OCI-LY3 (cell line): ENCODE data around the gene GNB5.
"Not testable (repeated sequence)": the region's sequence is repeated elsewhere in the genome, so short reads cannot be mapped to it uniquely, and the experiment has no call there.

ENCODE experiments used
- H2AFZ ChIP-seq: fragments of 200-600, 300-600 bp; shearing (Covaris generic); 2 replicates; pipeline ENCODE4 v1.6.0; 2014; ENCODE audit warnings: antibody characterized with exemption, low read depth, low read length
- H3K27ac ChIP-seq: fragments of 200-600, 300-600 bp; sonication (generic); 2 replicates; pipeline ENCODE4 v1.5.1; 2014; ENCODE audit warnings: mild to moderate bottlenecking, low read length, moderate library complexity, mixed read lengths
- H3K27me3 ChIP-seq: fragments of 200-600, 300-600 bp; sonication (generic); 2 replicates; pipeline ENCODE4 v1.6.1; 2014; ENCODE audit warnings: low read depth, low read length, mixed read lengths
- H3K36me3 ChIP-seq: fragments of 200-600, 300-600 bp; sonication (generic); replicated peaks from 2 replicates; pipeline ENCODE3; 2014; ENCODE audit warnings: low read depth, low read length, mixed read lengths
- H3K4me1 ChIP-seq: fragments of 300-600, 200-600 bp; sonication (generic); 2 replicates; pipeline ENCODE4 v1.6.1; 2014; ENCODE audit warnings: low read length, mixed read lengths
- H3K4me2 ChIP-seq: fragments of 200-600, 300-600 bp; sonication (generic); 2 replicates; pipeline ENCODE4 v1.6.1; 2014; ENCODE audit warnings: low read length, mixed read lengths
- H3K4me3 ChIP-seq: fragments of 300-600, 200-600 bp; sonication (generic); 2 replicates; pipeline ENCODE4 v1.5.1; 2014; ENCODE audit warnings: antibody characterized with exemption, mild to moderate bottlenecking, low read length, moderate library complexity
- H3K79me2 ChIP-seq: fragments of 300-600, 200-600 bp; shearing (Covaris generic); 2 replicates; pipeline ENCODE4 v1.6.1; 2014; ENCODE audit warnings: mild to moderate bottlenecking, low read length, mixed read lengths
- H3K9ac ChIP-seq: fragments of 300-600, 200-600 bp; shearing (Covaris generic); 2 replicates; pipeline ENCODE4 v1.6.0; 2014; ENCODE audit warnings: mild to moderate bottlenecking, low read length, moderate library complexity
- H3K9me3 ChIP-seq: fragments of 200-600, 300-600 bp; shearing (Covaris generic); 2 replicates; pipeline ENCODE4 v1.6.1; 2014; ENCODE audit warnings: low read length, mixed read lengths; ENCODE audit not compliant: insufficient read depth
- H4K20me1 ChIP-seq: fragments of 200-600, 300-600 bp; sonication (generic); 2 replicates; pipeline ENCODE4 v1.6.1; 2016; ENCODE audit warnings: low read length, mixed read lengths; ENCODE audit not compliant: insufficient read depth
- EZH2phosphoT487 ChIP-seq: fragments of 200-600 bp; shearing (Covaris generic); IDR thresholded peaks from 2 replicates; pipeline ENCODE4 v1.6.1; 2018; ENCODE audit warnings: antibody characterized with exemption, mixed run types, low read depth
- TF ChIP-seq, protein P1 (sequence below): fragments of 200-600, 300-600 bp; sonication (generic); IDR thresholded peaks from 2 replicates; pipeline ENCODE4 v1.5.1; 2014; ENCODE audit warnings: antibody characterized with exemption, low read length, low read depth

GNB5 gene

DNA sequence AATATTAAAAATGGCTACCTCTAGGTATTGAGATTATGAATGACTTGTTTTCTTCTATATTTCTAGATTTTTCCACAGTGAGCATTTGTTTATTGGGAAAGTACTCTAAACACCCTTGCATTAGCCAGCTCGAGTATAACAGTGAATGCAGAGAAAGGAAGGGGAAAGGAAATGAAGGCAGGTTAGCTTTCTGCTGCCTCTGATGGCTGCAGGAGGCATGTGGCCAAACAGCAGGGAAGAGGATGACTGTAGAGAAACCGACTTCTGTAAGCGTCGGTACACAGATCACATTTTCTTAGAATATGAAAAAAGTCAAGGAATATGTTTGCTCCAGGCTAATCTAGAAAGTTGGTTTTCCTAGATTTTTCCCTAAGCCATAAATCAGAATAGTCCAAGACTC lies 19.8 kb downstream of the GNB5 start:
- Histone ChIP-seq H3K27me3 (no peaks in the 10 kb centered on the region), H3K79me2 (peaks cover 37% of the 10 kb centered on the region), H3K9ac (no peak overlapping the region), H2AFZ (no peak overlapping the region), H3K4me2 (no peak overlapping the region), H4K20me1 (peaks cover 16% of the 10 kb centered on the region), H3K9me3 (no peaks in the 10 kb centered on the region), H3K27ac (no peak overlapping the region), H3K4me3 (no peak overlapping the region), H3K4me1 (no peaks in the 10 kb centered on the region), H3K36me3 (peaks cover 2% of the 10 kb centered on the region)
- TF ChIP-seq, protein P1, sequence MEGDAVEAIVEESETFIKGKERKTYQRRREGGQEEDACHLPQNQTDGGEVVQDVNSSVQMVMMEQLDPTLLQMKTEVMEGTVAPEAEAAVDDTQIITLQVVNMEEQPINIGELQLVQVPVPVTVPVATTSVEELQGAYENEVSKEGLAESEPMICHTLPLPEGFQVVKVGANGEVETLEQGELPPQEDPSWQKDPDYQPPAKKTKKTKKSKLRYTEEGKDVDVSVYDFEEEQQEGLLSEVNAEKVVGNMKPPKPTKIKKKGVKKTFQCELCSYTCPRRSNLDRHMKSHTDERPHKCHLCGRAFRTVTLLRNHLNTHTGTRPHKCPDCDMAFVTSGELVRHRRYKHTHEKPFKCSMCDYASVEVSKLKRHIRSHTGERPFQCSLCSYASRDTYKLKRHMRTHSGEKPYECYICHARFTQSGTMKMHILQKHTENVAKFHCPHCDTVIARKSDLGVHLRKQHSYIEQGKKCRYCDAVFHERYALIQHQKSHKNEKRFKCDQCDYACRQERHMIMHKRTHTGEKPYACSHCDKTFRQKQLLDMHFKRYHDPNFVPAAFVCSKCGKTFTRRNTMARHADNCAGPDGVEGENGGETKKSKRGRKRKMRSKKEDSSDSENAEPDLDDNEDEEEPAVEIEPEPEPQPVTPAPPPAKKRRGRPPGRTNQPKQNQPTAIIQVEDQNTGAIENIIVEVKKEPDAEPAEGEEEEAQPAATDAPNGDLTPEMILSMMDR, result no peak
- TF ChIP-seq EZH2phosphoT487, result no peak

- H3K27ac ChIP-seq, H2AFZ ChIP-seq, H3K4me1 ChIP-seq, H3K9ac ChIP-seq, H3K4me3 ChIP-seq, H3K4me2 ChIP-seq, H3K36me3 ChIP-seq, H3K9me3 ChIP-seq, H3K27me3 ChIP-seq: not testable (repeated sequence)
- H4K20me1 ChIP-seq, result peaks cover 10% of the 10 kb centered on the region
- H3K79me2 ChIP-seq, result peaks cover 41% of the 10 kb centered on the region
Measured at GRCh38 chr15:52170199-52170598, 21.0 kb downstream of the GNB5 start.

GRCh38 chr15:52165494-52166131 lies 25.6 kb downstream of the GNB5 start:
- H3K4me2 ChIP-seq, H3K27ac ChIP-seq, H4K20me1 ChIP-seq, H3K4me3 ChIP-seq, H3K9ac ChIP-seq, H3K4me1 ChIP-seq, H2AFZ ChIP-seq, H3K9me3 ChIP-seq, H3K27me3 ChIP-seq: not testable (repeated sequence)
- Histone ChIP-seq H3K36me3 (peaks cover 12% of the 10 kb centered on the region), H3K79me2 (peaks cover 35% of the 10 kb centered on the region)

DNA sequence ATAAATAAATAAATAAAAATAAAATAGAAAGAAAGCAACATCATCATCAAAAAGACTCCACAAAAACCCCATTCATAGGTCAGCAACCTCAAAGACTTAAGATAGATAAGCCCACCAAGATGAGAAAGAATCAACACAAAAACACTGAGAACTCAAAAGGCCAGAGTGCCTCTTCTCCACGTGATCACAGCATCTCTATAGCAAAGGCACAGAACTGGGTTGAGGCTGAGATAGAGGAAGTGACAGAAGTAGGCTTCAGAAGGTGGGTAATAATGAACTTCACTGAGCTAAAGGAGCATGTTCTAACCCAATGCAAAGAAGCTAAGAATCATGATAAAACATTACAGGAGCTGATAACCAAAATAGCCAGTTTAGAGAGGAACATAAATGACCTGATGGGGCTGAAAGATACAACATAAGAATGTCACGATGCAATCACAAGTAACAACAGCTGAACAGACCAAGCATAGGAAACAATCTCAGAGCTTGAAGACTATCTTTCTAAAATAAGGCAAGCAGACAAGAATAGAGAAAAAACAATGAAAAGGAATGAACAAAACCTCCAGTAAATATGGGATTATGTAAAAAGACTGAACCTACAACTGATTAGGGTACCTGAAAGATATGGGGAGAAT lies 26.4 kb downstream of the GNB5 start:
- no peaks in the 10 kb centered on the region for H3K27me3 ChIP-seq
- H3K4me1 ChIP-seq, result 0 out of 2 replicates have a peak, but pooled peaks cover 4% of the 10 kb centered on the region
- H3K9me3 ChIP-seq, result no peaks in the 10 kb centered on the region
- peaks cover 10% of the 10 kb centered on the region for H3K36me3 ChIP-seq
- no peak overlapping the region for H3K9ac ChIP-seq
- H3K27ac ChIP-seq, result no peak overlapping the region
- H3K79me2 ChIP-seq, result peaks cover 29% of the 10 kb centered on the region
- no peak overlapping the region for H3K4me3 ChIP-seq
- no peak overlapping the region for H3K4me2 ChIP-seq
- no peak overlapping the region for H2AFZ ChIP-seq
- H4K20me1 ChIP-seq, result peaks cover 6% of the 10 kb centered on the region; the same call in 1 of the 2 replicates
- TF ChIP-seq EZH2phosphoT487, result no peak
- TF ChIP-seq, protein P1, result no peak
